ENCODE data around the gene S100A1. TPM values are rescaled to one million over a fixed set of nuclear protein-coding genes. Genes with fewer than 3 reads are reported as not detected.

Gene S100A1
- total and polyA plus RNA-seq, 2 of the 8 experiments (the other 6 are each of a cell fraction or from before 2014, with no cell fraction given), result 2.0 TPM; not detected in 1

DNA sequence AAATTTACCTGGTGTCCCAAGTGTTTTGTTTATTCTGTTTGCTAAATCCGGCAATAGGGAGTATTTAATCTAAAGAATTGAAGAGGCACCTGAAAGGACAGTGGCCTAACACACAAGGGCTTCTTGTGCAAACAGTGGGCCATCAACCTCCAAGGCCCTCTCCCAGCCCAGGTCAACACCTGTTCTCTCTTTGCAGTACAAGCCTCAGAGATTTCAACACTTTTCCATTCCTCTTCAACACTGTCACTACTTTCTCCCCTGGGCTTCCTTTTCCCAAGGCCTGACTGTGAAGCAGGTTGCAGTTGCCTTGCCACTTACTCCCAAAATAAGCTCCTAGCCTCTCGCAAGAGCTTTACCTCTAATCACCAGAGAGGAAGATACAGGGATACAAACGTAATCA, 27.1 kb downstream of the S100A1 start:
- no peak overlapping the region for H3K4me3 ChIP-seq (ENCODE audit: extremely low read depth in 1 of 4, insufficient read depth in 2 of 4, low read depth in 3 of 4, low read length in 4 of 4)
- H3K27ac ChIP-seq (ENCODE audit: low read depth, low read length), result no peak overlapping the region
- no peak overlapping the region for H3K56ac ChIP-seq (replicated peaks; ENCODE audit: insufficient read length, low read depth, low read length)
- CTCF ChIA-PET (ENCODE audit: partially characterized antibody), result interaction anchor here (0.8 to 1.4 kb wide), 3 partner anchors 8 to 117 kb away, joined by 3 to 5 read pairs (median 3); partner anchors contain the start of gene S100A1
- 84% methylated on average over 3 of the region's 3 CpGs; no CpG with 5 or more reads in 1 of the 2 experiments for whole genome bisulfite sequencing, 2 experiments (ENCODE audit: extremely low coverage in 1 of 2, insufficient coverage in 1 of 2, insufficient read length in 1 of 2, insufficient replicate concordance in 2 of 2, low coverage in 1 of 2, low lambda C conversion rate in 2 of 2, missing lambda C conversion rate in 1 of 2)
- H3K9ac ChIP-seq (replicated peaks in 1 of 4; ENCODE audit: extremely low read depth in 1 of 4, low read depth in 3 of 4, low read length in 3 of 4), result no peak overlapping the region
- no peak overlapping the region for H2BK12ac ChIP-seq (ENCODE audit: low read depth, low read length)
- no peak for TF ChIP-seq SIX5 (IDR thresholded peaks at IDR 0.05; ENCODE audit: low read depth, low read length)
- TF ChIP-seq, protein P1, sequence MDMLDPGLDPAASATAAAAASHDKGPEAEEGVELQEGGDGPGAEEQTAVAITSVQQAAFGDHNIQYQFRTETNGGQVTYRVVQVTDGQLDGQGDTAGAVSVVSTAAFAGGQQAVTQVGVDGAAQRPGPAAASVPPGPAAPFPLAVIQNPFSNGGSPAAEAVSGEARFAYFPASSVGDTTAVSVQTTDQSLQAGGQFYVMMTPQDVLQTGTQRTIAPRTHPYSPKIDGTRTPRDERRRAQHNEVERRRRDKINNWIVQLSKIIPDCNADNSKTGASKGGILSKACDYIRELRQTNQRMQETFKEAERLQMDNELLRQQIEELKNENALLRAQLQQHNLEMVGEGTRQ (IDR thresholded peaks at IDR 0.05; ENCODE audit: low read length), result no peak
- no peak overlapping the region for H4K91ac ChIP-seq (replicated peaks; ENCODE audit: insufficient read length, low read length)
- no peak overlapping the region for H2BK15ac ChIP-seq (ENCODE audit: low read length)
- H3K4me1 ChIP-seq (replicated peaks in 1 of 4; ENCODE audit: control insufficient read depth in 3 of 4, insufficient read depth in 4 of 4, low read length in 3 of 4), result peaks cover 0 to 4% (median 2%) of the 10 kb centered on the region in 4 experiments; a peak in 2 of 7 replicates
- H3K9me3 ChIP-seq (ENCODE audit: insufficient read depth in 2 of 2, low read depth in 1 of 2, low read length in 1 of 2), result no peaks in the 10 kb centered on the region
- DNase-seq (ENCODE audit: low read depth in 1 of 2, low spot score in 2 of 2) (no peak), FAIRE-seq (no peak)
- H2BK20ac ChIP-seq (ENCODE audit: low read length), result no peak overlapping the region
- peaks cover 0 to 11% of the 10 kb centered on the region in 2 experiments; a peak in 2 of 4 replicates for H3K79me2 ChIP-seq (ENCODE audit: control insufficient read depth in 1 of 2, insufficient read depth in 2 of 2, low read length in 2 of 2)
- POLR2A ChIA-PET (ENCODE audit: partially characterized antibody), result interaction anchor here (0.6 to 19.8 kb wide), 3 partner anchors 11 to 12 kb away, joined by 3 to 343 read pairs (median 3); no protein-coding TSS in a partner anchor
- H3K4me2 ChIP-seq (ENCODE audit: insufficient read depth in 1 of 2, low read depth in 2 of 2, low read length in 2 of 2), result no peak overlapping the region
- no peak overlapping the region for H3K23ac ChIP-seq (ENCODE audit: insufficient read length)
- H4K5ac ChIP-seq (ENCODE audit: insufficient read length, low read depth, low read length), result no peak overlapping the region
- H3K36me3 ChIP-seq (ENCODE audit: control insufficient read depth in 2 of 4, insufficient read depth in 4 of 4, low read length in 3 of 4), result no peaks in the 10 kb centered on the region
- no peak overlapping the region for H3K4ac ChIP-seq (replicated peaks; ENCODE audit: insufficient read length, low read depth, low read length)
- no peak overlapping the region for H2AK5ac ChIP-seq (ENCODE audit: low read depth, low read length)
- H4K8ac ChIP-seq (ENCODE audit: extremely low read depth, insufficient read depth, low read length), result no peak overlapping the region
- H3K14ac ChIP-seq (ENCODE audit: insufficient read length), result no peak overlapping the region
- no peak overlapping the region for H2BK5ac ChIP-seq (ENCODE audit: low read depth, low read length)
- H3K27me3 ChIP-seq (replicated peaks in 1 of 4; ENCODE audit: control insufficient read depth in 3 of 4, extremely low read depth in 1 of 4, insufficient read depth in 3 of 4, low read length in 3 of 4), result no peaks in the 10 kb centered on the region
- H3K79me1 ChIP-seq (ENCODE audit: low read depth, low read length), result peaks cover 5% of the 10 kb centered on the region; the same call in 1 of the 2 replicates
- no peak overlapping the region for H3K18ac ChIP-seq (ENCODE audit: extremely low read depth, low read length)
- H3K23me2 ChIP-seq (ENCODE audit: low read depth, low read length), result no peaks in the 10 kb centered on the region
- H2AFZ ChIP-seq (ENCODE audit: low read length), result no peak overlapping the region
- H4K20me1 ChIP-seq (replicated peaks in 1 of 2; ENCODE audit: control insufficient read depth in 1 of 2, insufficient read depth in 2 of 2, low read length in 2 of 2), result peaks cover 0 to 5% of the 10 kb centered on the region in 2 experiments
- no peak overlapping the region for H2BK120ac ChIP-seq (replicated peaks; ENCODE audit: low read depth, low read length)

Measured in H1 (cell line).